GM12891 (cell line): ENCODE results near the gene CBFA2T3.
A peak's percentile ranks its signal among the peaks of the same experiment; 100 is the strongest.

Experiments
- PAX5 ChIP-seq: IDR thresholded peaks from 2 replicates; pipeline ENCODE4 v1.6.1; 2011; ENCODE audit warnings: low read length, moderate library complexity, mild to moderate bottlenecking; ENCODE audit not compliant: insufficient read depth, severe bottlenecking
- POLR2A ChIP-seq: IDR thresholded peaks from 2 replicates; pipeline ENCODE4 v1.6.1; 2011; ENCODE audit warnings: low read depth, low read length, control low read depth
- POLR2AphosphoS5 ChIP-seq: IDR thresholded peaks from 2 replicates; pipeline ENCODE4 v1.6.1; 2011; ENCODE audit warnings: low read depth, low read length, control low read depth
- POU2F2 ChIP-seq: IDR thresholded peaks from 2 replicates; pipeline ENCODE4 v1.6.1; 2011; ENCODE audit warnings: low read depth, mild to moderate bottlenecking, control low read depth, low read length, moderate library complexity
- SPI1 ChIP-seq: IDR thresholded peaks from 2 replicates; pipeline ENCODE4 v1.6.1; 2011; ENCODE audit warnings: low read depth, low read length, control low read depth
- TAF1 ChIP-seq: IDR thresholded peaks from 2 replicates; pipeline ENCODE4 v1.6.1; 2011; ENCODE audit warnings: low read depth, low read length, control low read depth

- TF ChIP-seq TAF1, result peak; percentile 69; the same call in 1 of the 2 replicates
- TF ChIP-seq POLR2A, result peak; percentile 56; the same call in 1 of the 2 replicates
- peak; percentile 30 for TF ChIP-seq PAX5
- peak; percentile 73; the same call in 1 of the 2 replicates for TF ChIP-seq POLR2AphosphoS5
- peak; percentile 91 for TF ChIP-seq SPI1
- peak; percentile 50 for TF ChIP-seq POU2F2
Observed at GRCh38 chr16:88971371-88972097, 5.5 kb downstream of the CBFA2T3 start.
